SK-N-SH (cell line): ENCODE results near the gene DCX. TPM values are rescaled to one million over a fixed set of nuclear protein-coding genes. Genes with fewer than 3 reads are reported as not detected.
A peak's percentile ranks its signal among the peaks of the same experiment; 100 is the strongest.

ENCODE experiments used
- CTCF ChIA-PET: fragments of 300-600, 350-600 bp; formaldehyde crosslinking; extraction: SDS; loops from one replicate; lab custom pipeline; 2021; lab: Yijun Ruan, JAX
- POLR2A ChIA-PET: fragments of 350-600 bp; sonication (Branson Sonifier 250); formaldehyde crosslinking; extraction: SDS; loops from one replicate; lab custom pipeline; 2020; ENCODE audit warnings: antibody characterized with exemption, inconsistent platforms; lab: Yijun Ruan, JAX
- DNase-seq: peaks from one replicate; pipeline ENCODE4 v3.0.0; 2012
- H2AFZ ChIP-seq: fragments of 200-600 bp; sonication (generic); 2 replicates; pipeline ENCODE4 v1.8.1; 2016; ENCODE audit warnings: antibody characterized with exemption, mild to moderate bottlenecking, low read depth
- H3F3A ChIP-seq: fragments of 200-600 bp; sonication (generic); replicated peaks from 2 replicates; pipeline ENCODE3; 2016; ENCODE audit warnings: antibody characterized with exemption, mild to moderate bottlenecking; ENCODE audit not compliant: insufficient read depth
- H3K27ac ChIP-seq, 2 experiments: fragments of 200-500 bp in 1 of 2; fragments of 200-600 bp in 1 of 2; sonication (Bioruptor generic) in 1 of 2; sonication (generic), shearing (Covaris generic) in 1 of 2; 2 replicates each; pipeline versions ENCODE4 v1.5.1 to v1.6.1; 2014 to 2016; ENCODE audit warnings: low read depth in 2 of 2, inconsistent platforms in 1 of 2, low read length in 1 of 2, mild to moderate bottlenecking in 1 of 2, mixed read lengths in 1 of 2
- H3K27me3 ChIP-seq: fragments of 200-600 bp; sonication (generic), shearing (Covaris generic); 2 replicates; pipeline ENCODE4 v1.6.1; 2016; ENCODE audit warnings: mixed run types; ENCODE audit not compliant: insufficient read depth
- H3K36me3 ChIP-seq, 2 experiments: fragments of 200-500 bp in 1 of 2; fragments of 200-600 bp in 1 of 2; sonication (Bioruptor generic) in 1 of 2; sonication (generic) in 1 of 2; replicated peaks in 1 of 2; 2 replicates each; pipeline versions ENCODE3 to v1.5.1; 2014 to 2016; ENCODE audit warnings: low read length in 1 of 2, mild to moderate bottlenecking in 1 of 2; ENCODE audit not compliant: insufficient read depth in 2 of 2, control insufficient read depth in 1 of 2
- H3K4me1 ChIP-seq, 2 experiments: fragments of 200-500 bp in 1 of 2; fragments of 200-600 bp in 1 of 2; sonication (Bioruptor generic) in 1 of 2; sonication (generic), shearing (Covaris generic) in 1 of 2; 2 replicates each; pipeline versions ENCODE4 v1.5.1 to v1.6.1; 2014 to 2016; ENCODE audit warnings: low read depth in 1 of 2, low read length in 1 of 2, mixed run types in 1 of 2; ENCODE audit not compliant: insufficient read depth in 2 of 2, control insufficient read depth in 1 of 2
- H3K4me2 ChIP-seq: fragments of 200-600 bp; sonication (generic), shearing (Covaris generic); 2 replicates; pipeline ENCODE4 v1.6.1; 2017; ENCODE audit warnings: mixed run types
- H3K4me3 ChIP-seq, 2 experiments: fragments of 200-500 bp in 1 of 2; fragments of 200-600 bp in 1 of 2; sonication (Bioruptor generic) in 1 of 2; sonication (generic), shearing (Covaris generic) in 1 of 2; 2 replicates each; pipeline versions ENCODE4 v1.5.1 to v1.8.1; 2014 to 2016; ENCODE audit warnings: low read depth in 2 of 2, inconsistent platforms in 1 of 2, low read length in 1 of 2, mild to moderate bottlenecking in 1 of 2, mixed read lengths in 1 of 2, moderate library complexity in 1 of 2
- H3K79me2 ChIP-seq: fragments of 200-600 bp; sonication (generic); 2 replicates; pipeline ENCODE4 v1.8.1; 2017; ENCODE audit warnings: mild to moderate bottlenecking; ENCODE audit not compliant: insufficient read depth
- H3K9ac ChIP-seq: fragments of 200-600 bp; sonication (generic); 2 replicates; pipeline ENCODE4 v1.6.1; 2017; ENCODE audit warnings: mixed run types
- H3K9me2 ChIP-seq: fragments of 200-600 bp; sonication (generic); 2 replicates; pipeline ENCODE4 v1.6.1; 2017; ENCODE audit warnings: mixed run types
- H3K9me3 ChIP-seq: fragments of 200-600 bp; sonication (generic); 2 replicates; pipeline ENCODE4 v1.6.1; 2017; ENCODE audit warnings: mixed run types, mild to moderate bottlenecking, moderate library complexity
- H4K20me1 ChIP-seq: fragments of 200-600 bp; sonication (generic); 2 replicates; pipeline ENCODE4 v1.6.1; 2017; ENCODE audit warnings: mild to moderate bottlenecking, mixed run types; ENCODE audit not compliant: insufficient read depth
- CHD2 ChIP-seq: fragments of 150-350 bp; IDR thresholded peaks from 2 replicates; pipeline ENCODE4 v1.6.1; 2018; ENCODE audit warnings: low read length; ENCODE audit not compliant: partially characterized antibody
- EP300 ChIP-seq, 2 experiments: IDR thresholded peaks; 2 replicates each; pipeline versions ENCODE4 v1.4.0 to v1.6.1; 2012; ENCODE audit warnings: borderline replicate concordance in 1 of 2, low read depth in 1 of 2, low read length in 1 of 2
- FOSL2 ChIP-seq: IDR thresholded peaks from 2 replicates; pipeline ENCODE4 v1.4.0; 2012; ENCODE audit warnings: low read depth, mild to moderate bottlenecking, moderate library complexity, borderline replicate concordance
- FOXJ3 ChIP-seq: sonication (generic); formaldehyde crosslinking; IDR thresholded peaks from 2 replicates; pipeline ENCODE4 v1.5.1; 2020; ENCODE audit warnings: mild to moderate bottlenecking, missing genetic modification reagents
- FOXM1 ChIP-seq: IDR thresholded peaks from 2 replicates; pipeline ENCODE4 v1.4.0; 2012; ENCODE audit warnings: low read depth, mild to moderate bottlenecking
- GATA2 ChIP-seq: sonication (generic); formaldehyde crosslinking; IDR thresholded peaks from 2 replicates; pipeline ENCODE4 v1.5.0; 2020; ENCODE audit warnings: mild to moderate bottlenecking, missing genetic modification reagents
- JUND ChIP-seq: IDR thresholded peaks from 2 replicates; pipeline ENCODE4 v1.4.0; 2012
- MXI1 ChIP-seq: IDR thresholded peaks from 2 replicates; pipeline ENCODE4 v1.6.1; 2012; ENCODE audit warnings: mild to moderate bottlenecking, low read depth, low read length, improper control_type of control experiment
- NRF1 ChIP-seq: IDR thresholded peaks from 2 replicates; pipeline ENCODE4 v1.6.1; 2012; ENCODE audit warnings: low read depth, mild to moderate bottlenecking, low read length
- POLR2AphosphoS5 ChIP-seq: IDR thresholded peaks from 2 replicates; pipeline ENCODE4 v1.6.1; 2012; ENCODE audit warnings: low read depth, low read length
- RAD21 ChIP-seq: IDR thresholded peaks from 2 replicates; pipeline ENCODE4 v1.6.1; 2012; ENCODE audit warnings: mild to moderate bottlenecking, low read length
- RCOR1 ChIP-seq: fragments of 150-350 bp; IDR thresholded peaks from 2 replicates; pipeline ENCODE4 v1.6.1; 2017; ENCODE audit warnings: antibody characterized with exemption, low read length
- RFX5 ChIP-seq: IDR thresholded peaks from 2 replicates; pipeline ENCODE4 v1.6.1; 2012; ENCODE audit warnings: mild to moderate bottlenecking, improper control_type of control experiment, low read length
- SIN3A ChIP-seq: IDR thresholded peaks from 2 replicates; pipeline ENCODE4 v1.6.1; 2012; ENCODE audit warnings: low read depth, mild to moderate bottlenecking, low read length, moderate library complexity, borderline replicate concordance
- TAF1 ChIP-seq: IDR thresholded peaks from 2 replicates; pipeline ENCODE4 v1.6.1; 2012; ENCODE audit warnings: low read depth, mild to moderate bottlenecking, low read length, moderate library complexity, borderline replicate concordance
- TCF12 ChIP-seq: IDR thresholded peaks from 2 replicates; pipeline ENCODE4 v1.4.0; 2012
- YY1 ChIP-seq: IDR thresholded peaks from 2 replicates; pipeline ENCODE4 v1.4.0; 2012; ENCODE audit warnings: low read depth, mild to moderate bottlenecking
- WGBS: methylation state at CpG from one replicate; pipeline ENCODE4 v1.1.6; 2017; ENCODE audit warnings: low lambda C conversion rate; 5-methylcytosine and 5-hydroxymethylcytosine counted together
- polyA plus RNA-seq, 3 experiments: library from polyadenylated mRNA; depleted of rRNA; stranded (reverse); fragments of >200 nt; gene quantifications; 2 replicates each; pipeline ENCODE4 v1.2.3, GENCODE V29; 2012
- TF ChIP-seq, protein P1 (sequence below): IDR thresholded peaks from 2 replicates; pipeline ENCODE4 v1.6.1; 2012; ENCODE audit warnings: mild to moderate bottlenecking, low read depth, low read length, moderate library complexity
- TF ChIP-seq, protein P2 (sequence below): fragments of 150-350 bp; IDR thresholded peaks from 2 replicates; pipeline ENCODE4 v1.6.1; 2017; ENCODE audit warnings: antibody characterized with exemption, low read length, low read depth, borderline replicate concordance
- TF ChIP-seq, protein P3 (sequence below): fragments of 150-350 bp; IDR thresholded peaks from 2 replicates; pipeline ENCODE4 v1.6.1; 2016; ENCODE audit warnings: mild to moderate bottlenecking, low read depth, low read length
- TF ChIP-seq, protein P4 (sequence below): IDR thresholded peaks from 2 replicates; pipeline ENCODE4; 2012

Gene DCX
- polyA plus RNA-seq, 1 of the 3 experiments (the other 2 are of a cell fraction), result 0.26 TPM

DNA sequence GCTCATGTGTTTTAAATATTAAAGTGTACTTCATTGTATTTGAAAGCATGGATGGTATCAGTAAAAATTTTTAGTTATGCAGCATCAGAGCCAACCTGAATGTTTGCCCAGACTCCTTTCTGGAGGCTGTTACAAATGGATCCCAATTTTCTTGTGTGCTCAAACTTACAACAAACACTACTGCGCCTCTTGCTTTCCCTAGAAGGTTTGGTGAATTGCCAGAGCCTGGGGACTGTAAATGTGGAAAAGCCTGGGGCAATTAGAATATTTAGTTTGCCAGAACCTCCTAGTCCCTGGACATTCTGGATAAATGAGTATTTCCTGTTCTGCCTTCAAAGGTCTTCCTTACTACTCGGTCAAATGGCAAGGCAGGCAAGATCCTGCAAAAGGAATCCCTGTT lies 146.5 kb downstream of the DCX start (continued):
- TF ChIP-seq, protein P1, sequence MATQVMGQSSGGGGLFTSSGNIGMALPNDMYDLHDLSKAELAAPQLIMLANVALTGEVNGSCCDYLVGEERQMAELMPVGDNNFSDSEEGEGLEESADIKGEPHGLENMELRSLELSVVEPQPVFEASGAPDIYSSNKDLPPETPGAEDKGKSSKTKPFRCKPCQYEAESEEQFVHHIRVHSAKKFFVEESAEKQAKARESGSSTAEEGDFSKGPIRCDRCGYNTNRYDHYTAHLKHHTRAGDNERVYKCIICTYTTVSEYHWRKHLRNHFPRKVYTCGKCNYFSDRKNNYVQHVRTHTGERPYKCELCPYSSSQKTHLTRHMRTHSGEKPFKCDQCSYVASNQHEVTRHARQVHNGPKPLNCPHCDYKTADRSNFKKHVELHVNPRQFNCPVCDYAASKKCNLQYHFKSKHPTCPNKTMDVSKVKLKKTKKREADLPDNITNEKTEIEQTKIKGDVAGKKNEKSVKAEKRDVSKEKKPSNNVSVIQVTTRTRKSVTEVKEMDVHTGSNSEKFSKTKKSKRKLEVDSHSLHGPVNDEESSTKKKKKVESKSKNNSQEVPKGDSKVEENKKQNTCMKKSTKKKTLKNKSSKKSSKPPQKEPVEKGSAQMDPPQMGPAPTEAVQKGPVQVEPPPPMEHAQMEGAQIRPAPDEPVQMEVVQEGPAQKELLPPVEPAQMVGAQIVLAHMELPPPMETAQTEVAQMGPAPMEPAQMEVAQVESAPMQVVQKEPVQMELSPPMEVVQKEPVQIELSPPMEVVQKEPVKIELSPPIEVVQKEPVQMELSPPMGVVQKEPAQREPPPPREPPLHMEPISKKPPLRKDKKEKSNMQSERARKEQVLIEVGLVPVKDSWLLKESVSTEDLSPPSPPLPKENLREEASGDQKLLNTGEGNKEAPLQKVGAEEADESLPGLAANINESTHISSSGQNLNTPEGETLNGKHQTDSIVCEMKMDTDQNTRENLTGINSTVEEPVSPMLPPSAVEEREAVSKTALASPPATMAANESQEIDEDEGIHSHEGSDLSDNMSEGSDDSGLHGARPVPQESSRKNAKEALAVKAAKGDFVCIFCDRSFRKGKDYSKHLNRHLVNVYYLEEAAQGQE, result no peak

DNA sequence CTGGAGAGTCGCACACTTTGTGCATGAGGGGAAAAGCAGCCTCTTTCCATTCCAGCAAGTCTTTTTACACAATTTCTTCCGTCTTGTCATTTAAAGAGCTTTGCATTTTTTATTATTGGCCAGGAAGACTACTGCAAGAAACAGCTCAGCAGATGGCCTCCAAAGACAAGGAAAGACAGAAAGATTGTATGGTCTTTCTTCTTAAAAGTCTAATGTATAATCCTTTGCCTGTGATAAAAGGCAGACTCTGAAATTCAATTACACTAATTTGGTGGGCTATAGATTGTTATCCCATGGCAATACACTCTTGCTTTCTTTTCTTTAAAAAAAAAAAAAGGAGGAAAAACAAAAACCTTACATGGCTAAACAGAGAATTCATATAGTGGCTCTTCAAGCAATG lies 147.6 kb downstream of the DCX start:
- CTCF ChIA-PET, result interaction anchor here (0.6 to 2.1 kb wide), 10 partner anchors 12 to 421 kb away, joined by 3 to 6 read pairs (median 4); partner anchors contain the start of gene ALG13
- no peak overlapping the region; a peak in 1 of 4 replicates for H3K27ac ChIP-seq
- H3K36me3 ChIP-seq, result no peaks in the 10 kb centered on the region
- H3K4me3 ChIP-seq, result no peak overlapping the region
- H3K4me2 ChIP-seq, result no peak overlapping the region
- no peak overlapping the region for H2AFZ ChIP-seq
- H3K9me2 ChIP-seq, result no peaks in the 10 kb centered on the region
- 12% methylated on average over 2 of the region's 2 CpGs for WGBS
- peak; percentile 32 for DNase-seq
- TF ChIP-seq FOXJ3 (CRISPR knock-in tag) (no peak), RAD21 (peak; percentile 55), GATA2 (CRISPR knock-in tag) (peak; percentile 38; the same call in 1 of the 2 replicates), MXI1 (no peak)
- TF ChIP-seq, protein P2, sequence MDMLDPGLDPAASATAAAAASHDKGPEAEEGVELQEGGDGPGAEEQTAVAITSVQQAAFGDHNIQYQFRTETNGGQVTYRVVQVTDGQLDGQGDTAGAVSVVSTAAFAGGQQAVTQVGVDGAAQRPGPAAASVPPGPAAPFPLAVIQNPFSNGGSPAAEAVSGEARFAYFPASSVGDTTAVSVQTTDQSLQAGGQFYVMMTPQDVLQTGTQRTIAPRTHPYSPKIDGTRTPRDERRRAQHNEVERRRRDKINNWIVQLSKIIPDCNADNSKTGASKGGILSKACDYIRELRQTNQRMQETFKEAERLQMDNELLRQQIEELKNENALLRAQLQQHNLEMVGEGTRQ, result no peak
- H4K20me1 ChIP-seq, result no peaks in the 10 kb centered on the region
- H3K4me1 ChIP-seq, result no peaks in the 10 kb centered on the region; a peak in 1 of 4 replicates
- H3K9me3 ChIP-seq, result no peaks in the 10 kb centered on the region
- H3K79me2 ChIP-seq, result no peaks in the 10 kb centered on the region
- H3F3A ChIP-seq, result no peaks in the 10 kb centered on the region
- POLR2A ChIA-PET, result no interaction called here
- no peak overlapping the region for H3K9ac ChIP-seq
- peaks cover 20% of the 10 kb centered on the region for H3K27me3 ChIP-seq

DNA sequence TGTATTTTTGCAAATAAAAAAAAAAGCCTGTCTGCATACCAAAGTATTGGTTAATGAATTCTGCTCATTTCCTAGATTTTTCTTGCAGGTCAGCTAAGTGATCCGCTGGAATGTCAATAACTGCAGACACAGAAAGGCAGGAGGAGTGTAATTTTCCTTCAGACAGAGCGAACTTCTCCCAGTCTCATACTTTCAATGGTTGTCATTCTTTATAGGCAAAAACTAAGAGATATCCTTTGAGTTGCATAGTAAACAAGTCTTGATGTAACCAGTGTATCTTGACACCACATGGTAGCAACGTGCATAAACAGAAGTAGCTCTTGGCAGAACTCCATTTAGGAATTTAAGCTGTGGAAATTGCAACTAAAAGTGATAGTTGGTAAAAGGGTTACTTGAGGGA lies 149.9 kb downstream of the DCX start:
- no peaks in the 10 kb centered on the region for H3K9me2 ChIP-seq
- H3K9ac ChIP-seq, result no peak overlapping the region
- no peaks in the 10 kb centered on the region; a peak in 1 of 4 replicates for H3K4me1 ChIP-seq
- no peaks in the 10 kb centered on the region for H3F3A ChIP-seq
- H3K79me2 ChIP-seq, result no peaks in the 10 kb centered on the region
- H3K27ac ChIP-seq, result no peak overlapping the region
- H3K27me3 ChIP-seq, result peaks cover 12% of the 10 kb centered on the region; the same call in 1 of the 2 replicates
- DNase-seq, result no peak
- CTCF ChIA-PET, result no interaction called here
- WGBS, result 16% methylated on average over 3 of the region's 3 CpGs
- H2AFZ ChIP-seq, result no peak overlapping the region
- POLR2A ChIA-PET, result no interaction called here
- H4K20me1 ChIP-seq, result no peaks in the 10 kb centered on the region
- H3K4me2 ChIP-seq, result no peak overlapping the region
- H3K36me3 ChIP-seq, result no peaks in the 10 kb centered on the region
- no peak overlapping the region for H3K4me3 ChIP-seq
- no peaks in the 10 kb centered on the region for H3K9me3 ChIP-seq
- no peak for TF ChIP-seq FOXM1
- no peak for TF ChIP-seq FOSL2
- TF ChIP-seq EP300 (IDR thresholded peaks at IDR 0.05; ENCODE audit: borderline replicate concordance in 1 of 2, low read depth in 1 of 2, low read length in 1 of 2), result no peak
- TF ChIP-seq RFX5, result no peak
- no peak for TF ChIP-seq RCOR1
- TF ChIP-seq NRF1, result no peak
- no peak for TF ChIP-seq SIN3A
- TF ChIP-seq, protein P3, sequence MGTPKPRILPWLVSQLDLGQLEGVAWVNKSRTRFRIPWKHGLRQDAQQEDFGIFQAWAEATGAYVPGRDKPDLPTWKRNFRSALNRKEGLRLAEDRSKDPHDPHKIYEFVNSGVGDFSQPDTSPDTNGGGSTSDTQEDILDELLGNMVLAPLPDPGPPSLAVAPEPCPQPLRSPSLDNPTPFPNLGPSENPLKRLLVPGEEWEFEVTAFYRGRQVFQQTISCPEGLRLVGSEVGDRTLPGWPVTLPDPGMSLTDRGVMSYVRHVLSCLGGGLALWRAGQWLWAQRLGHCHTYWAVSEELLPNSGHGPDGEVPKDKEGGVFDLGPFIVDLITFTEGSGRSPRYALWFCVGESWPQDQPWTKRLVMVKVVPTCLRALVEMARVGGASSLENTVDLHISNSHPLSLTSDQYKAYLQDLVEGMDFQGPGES, result no peak
- no peak for TF ChIP-seq TAF1
- TF ChIP-seq YY1, result no peak
- no peak for TF ChIP-seq JUND
- TF ChIP-seq, protein P4, sequence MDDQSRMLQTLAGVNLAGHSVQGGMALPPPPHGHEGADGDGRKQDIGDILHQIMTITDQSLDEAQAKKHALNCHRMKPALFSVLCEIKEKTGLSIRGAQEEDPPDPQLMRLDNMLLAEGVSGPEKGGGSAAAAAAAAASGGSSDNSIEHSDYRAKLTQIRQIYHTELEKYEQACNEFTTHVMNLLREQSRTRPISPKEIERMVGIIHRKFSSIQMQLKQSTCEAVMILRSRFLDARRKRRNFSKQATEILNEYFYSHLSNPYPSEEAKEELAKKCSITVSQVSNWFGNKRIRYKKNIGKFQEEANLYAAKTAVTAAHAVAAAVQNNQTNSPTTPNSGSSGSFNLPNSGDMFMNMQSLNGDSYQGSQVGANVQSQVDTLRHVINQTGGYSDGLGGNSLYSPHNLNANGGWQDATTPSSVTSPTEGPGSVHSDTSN, result no peak
- no peak for TF ChIP-seq POLR2AphosphoS5
- TF ChIP-seq CHD2, result no peak
- TF ChIP-seq TCF12, result no peak
